Measurements from ENCODE around the gene CCNY. TPM values are rescaled to one million over a fixed set of nuclear protein-coding genes. Genes with fewer than 3 reads are reported as not detected.

CCNY gene
- total RNA-seq, 1 experiment from 2014 or later, result 122 TPM

- H3K27ac Mint-ChIP-seq (ENCODE audit: unreplicated experiment), result no peak overlapping the region
- no peak for DNase-seq
- Histone ChIP-seq H3K9me3 (no peaks in the 10 kb centered on the region), H3K4me1 (no peaks in the 10 kb centered on the region), H3K4me3 (ENCODE audit: low read depth, low read length) (no peak overlapping the region), H3K36me3 (ENCODE audit: control insufficient read depth, insufficient read depth, low read length) (no peaks in the 10 kb centered on the region), H3K27me3 (replicated peaks; ENCODE audit: control insufficient read depth, insufficient read depth, low read length) (no peaks in the 10 kb centered on the region)
- no peaks in the 10 kb centered on the region for H3K27me3 Mint-ChIP-seq (ENCODE audit: insufficient read depth, unreplicated experiment)
- H3K9me3 Mint-ChIP-seq (ENCODE audit: unreplicated experiment), result no peaks in the 10 kb centered on the region
- TF ChIP-seq CTCF (IDR thresholded peaks at IDR 0.05; ENCODE audit: insufficient read depth in 1 of 2, low read depth in 1 of 2, low read length in 1 of 2, severe bottlenecking in 1 of 2, unreplicated experiment in 1 of 2), result no peak
- intact Hi-C loops (cut with micrococcal nuclease; ENCODE audit: unreplicated experiment), result no loop called here
- no TSS peak for BruUV-seq (replicated peaks)
- CTCF ChIA-PET, result interaction anchor here (0.6 kb wide), 1 partner anchor 1746 kb away, joined by 3 read pairs; no protein-coding TSS in a partner anchor
- H3K4me1 Mint-ChIP-seq (ENCODE audit: low read depth, unreplicated experiment), result no peaks in the 10 kb centered on the region
- H3K36me3 Mint-ChIP-seq (ENCODE audit: insufficient read depth, unreplicated experiment), result peaks cover 32% of the 10 kb centered on the region
- POLR2A ChIA-PET, result no interaction called here
- no peak overlapping the region for H3K4me3 Mint-ChIP-seq (ENCODE audit: unreplicated experiment)
Measured at GRCh38 chr10:35523670-35524225, 187.4 kb downstream of the CCNY start.

DNA sequence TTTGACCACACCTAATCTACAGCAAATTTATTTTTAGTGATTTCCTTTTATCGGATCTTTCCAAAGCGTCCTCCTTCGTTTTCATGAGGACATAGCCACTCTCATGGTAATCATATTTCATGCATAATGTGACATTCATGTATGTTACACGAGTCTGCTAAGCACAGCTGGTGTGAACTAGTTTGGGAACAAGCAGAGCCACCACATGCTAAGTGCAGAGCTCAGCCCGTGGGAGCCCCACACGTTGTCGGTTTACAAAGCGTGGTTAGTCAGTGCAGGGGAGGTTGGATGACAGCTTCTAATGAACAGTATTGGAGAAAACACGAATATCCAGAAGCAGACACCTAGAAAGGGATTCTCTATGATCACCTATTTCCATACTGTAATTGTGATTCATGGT, 190.4 kb downstream of the CCNY start:
- Histone ChIP-seq H3K27me3 (replicated peaks; ENCODE audit: control insufficient read depth, insufficient read depth, low read length) (no peaks in the 10 kb centered on the region), H3K4me1 (no peaks in the 10 kb centered on the region), H3K4me3 (ENCODE audit: low read depth, low read length) (no peak overlapping the region), H3K9me3 (no peaks in the 10 kb centered on the region), H3K36me3 (ENCODE audit: control insufficient read depth, insufficient read depth, low read length) (no peaks in the 10 kb centered on the region)
- BruUV-seq (replicated peaks), result no TSS peak
- DNase-seq, result no peak
- TF ChIP-seq CTCF (IDR thresholded peaks at IDR 0.05; ENCODE audit: insufficient read depth in 1 of 2, low read depth in 1 of 2, low read length in 1 of 2, severe bottlenecking in 1 of 2, unreplicated experiment in 1 of 2), result no peak
- Mint-ChIP-seq H3K4me3 (ENCODE audit: unreplicated experiment) (no peak overlapping the region), H3K9me3 (ENCODE audit: unreplicated experiment) (no peaks in the 10 kb centered on the region), H3K27me3 (ENCODE audit: insufficient read depth, unreplicated experiment) (no peaks in the 10 kb centered on the region), H3K36me3 (ENCODE audit: insufficient read depth, unreplicated experiment) (peaks cover 41% of the 10 kb centered on the region), H3K4me1 (ENCODE audit: low read depth, unreplicated experiment) (no peaks in the 10 kb centered on the region), H3K27ac (ENCODE audit: unreplicated experiment) (no peak overlapping the region)
- CTCF ChIA-PET, result no interaction called here
- intact Hi-C loops (cut with micrococcal nuclease; ENCODE audit: unreplicated experiment), result no loop called here
- POLR2A ChIA-PET, result no interaction called here

GRCh38 chr10:35532141-35532540, 195.8 kb downstream of the CCNY start:
- Mint-ChIP-seq H3K27ac (ENCODE audit: unreplicated experiment) (no peak overlapping the region), H3K27me3 (ENCODE audit: insufficient read depth, unreplicated experiment) (no peaks in the 10 kb centered on the region), H3K9me3 (ENCODE audit: unreplicated experiment) (peaks cover 34% of the 10 kb centered on the region), H3K4me1 (ENCODE audit: low read depth, unreplicated experiment) (no peaks in the 10 kb centered on the region), H3K36me3 (ENCODE audit: insufficient read depth, unreplicated experiment) (peaks cover 75% of the 10 kb centered on the region), H3K4me3 (ENCODE audit: unreplicated experiment) (no peak overlapping the region)
- ChIA-PET CTCF (interaction anchor here (0.6 kb wide), 1 partner anchor 406 kb away, joined by 3 read pairs; no protein-coding TSS in a partner anchor), POLR2A (no interaction called here)
- intact Hi-C loops (cut with micrococcal nuclease; ENCODE audit: unreplicated experiment), result no loop called here
- H3K4me1 ChIP-seq, result no peaks in the 10 kb centered on the region
- no TSS peak for BruUV-seq (replicated peaks)
- H3K4me3 ChIP-seq (ENCODE audit: low read depth, low read length), result no peak overlapping the region
- no peak for DNase-seq
- H3K27me3 ChIP-seq (replicated peaks; ENCODE audit: control insufficient read depth, insufficient read depth, low read length), result no peaks in the 10 kb centered on the region
- peaks cover 8% of the 10 kb centered on the region for H3K36me3 ChIP-seq (ENCODE audit: control insufficient read depth, insufficient read depth, low read length)
- no peak for TF ChIP-seq CTCF (IDR thresholded peaks at IDR 0.05; ENCODE audit: insufficient read depth in 1 of 2, low read depth in 1 of 2, low read length in 1 of 2, severe bottlenecking in 1 of 2, unreplicated experiment in 1 of 2)
- peaks cover 16% of the 10 kb centered on the region for H3K9me3 ChIP-seq

All from Caco-2 (cell line).